Tibial nerve (tissue), 3 donors: ENCODE data around the gene SSH3.

ENCODE experiments used
- POLR2A ChIP-seq, 2 donors: fragments of 450-650 bp; IDR thresholded peaks; one replicate each; pipeline ENCODE4 v1.6.1; 2017; ENCODE audit warnings: antibody characterized with exemption in 2 of 2, mild to moderate bottlenecking in 2 of 2, moderate library complexity in 2 of 2
- TF ChIP-seq, protein P1 (sequence below), 5 experiments: fragments of 200-600 bp in 3 of 5; fragments of 450-650 bp in 2 of 5; sonication (generic) in 3 of 5; IDR thresholded peaks; one replicate each; pipeline ENCODE4 v1.5.1; 2016 to 2019; ENCODE audit warnings: antibody characterized with exemption in 5 of 5, mild to moderate bottlenecking in 3 of 5, moderate library complexity in 2 of 5

DNA sequence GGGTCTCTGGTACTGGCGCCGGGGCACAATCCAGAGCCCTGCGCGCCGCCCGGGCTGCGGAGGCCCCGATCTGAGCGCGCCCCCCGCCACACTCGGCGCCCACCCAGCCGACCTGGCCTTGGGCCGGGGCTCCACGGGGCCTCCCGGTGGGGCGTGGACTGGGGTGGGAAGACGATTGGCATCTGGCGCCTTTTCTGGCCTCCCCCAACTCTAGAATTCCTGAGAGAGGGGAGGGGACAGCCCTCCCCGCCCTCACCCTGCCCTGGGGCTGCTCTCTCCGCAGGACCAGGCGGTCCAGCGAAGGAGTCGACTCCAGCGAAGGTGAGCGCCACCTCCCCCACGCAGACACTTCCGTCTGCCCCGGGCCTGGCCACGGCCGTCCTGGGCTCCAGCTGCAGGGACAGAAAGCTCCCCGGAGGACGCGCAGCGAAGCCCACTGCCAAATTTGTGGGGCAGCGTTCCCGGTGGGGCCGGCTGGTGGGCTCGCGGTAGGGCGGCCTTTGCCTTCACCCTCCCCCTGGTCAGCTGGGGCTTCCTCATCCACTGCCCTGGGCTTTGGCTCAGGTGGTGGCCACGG, 593 bp downstream of the SSH3 start:
- TF ChIP-seq POLR2A (IDR thresholded peaks at IDR 0.05): no peak
- TF ChIP-seq, protein P1, sequence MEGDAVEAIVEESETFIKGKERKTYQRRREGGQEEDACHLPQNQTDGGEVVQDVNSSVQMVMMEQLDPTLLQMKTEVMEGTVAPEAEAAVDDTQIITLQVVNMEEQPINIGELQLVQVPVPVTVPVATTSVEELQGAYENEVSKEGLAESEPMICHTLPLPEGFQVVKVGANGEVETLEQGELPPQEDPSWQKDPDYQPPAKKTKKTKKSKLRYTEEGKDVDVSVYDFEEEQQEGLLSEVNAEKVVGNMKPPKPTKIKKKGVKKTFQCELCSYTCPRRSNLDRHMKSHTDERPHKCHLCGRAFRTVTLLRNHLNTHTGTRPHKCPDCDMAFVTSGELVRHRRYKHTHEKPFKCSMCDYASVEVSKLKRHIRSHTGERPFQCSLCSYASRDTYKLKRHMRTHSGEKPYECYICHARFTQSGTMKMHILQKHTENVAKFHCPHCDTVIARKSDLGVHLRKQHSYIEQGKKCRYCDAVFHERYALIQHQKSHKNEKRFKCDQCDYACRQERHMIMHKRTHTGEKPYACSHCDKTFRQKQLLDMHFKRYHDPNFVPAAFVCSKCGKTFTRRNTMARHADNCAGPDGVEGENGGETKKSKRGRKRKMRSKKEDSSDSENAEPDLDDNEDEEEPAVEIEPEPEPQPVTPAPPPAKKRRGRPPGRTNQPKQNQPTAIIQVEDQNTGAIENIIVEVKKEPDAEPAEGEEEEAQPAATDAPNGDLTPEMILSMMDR (IDR thresholded peaks at IDR 0.05): no peak
